MM.1S (cell line): ENCODE results near the gene NEK6.
A peak's percentile ranks its signal among the peaks of the same experiment; 100 is the strongest.

Experiments
- DNase-seq: peaks from one replicate; pipeline ENCODE4 v3.0.0-alpha.2; 2015
- H2AFZ ChIP-seq: fragments of 300-600 bp; sonication (generic); 2 replicates; pipeline ENCODE4 v1.6.0; 2016; ENCODE audit warnings: antibody characterized with exemption, low read length
- H3F3A ChIP-seq: fragments of 300-600 bp; sonication (generic); 2 replicates; pipeline ENCODE4 v1.6.1; 2016; ENCODE audit warnings: mild to moderate bottlenecking, antibody characterized with exemption, low read length, moderate library complexity, mixed read lengths; ENCODE audit not compliant: insufficient read depth
- H3K27ac ChIP-seq: fragments of 300-600 bp; sonication (generic); 2 replicates; pipeline ENCODE4 v1.5.1; 2016; ENCODE audit warnings: mild to moderate bottlenecking, low read length
- H3K27me3 ChIP-seq: fragments of 300-600 bp; sonication (generic); replicated peaks from 2 replicates; pipeline ENCODE4 v1.6.0; 2016; ENCODE audit warnings: low read length; ENCODE audit not compliant: insufficient read depth
- H3K36me3 ChIP-seq: fragments of 300-600 bp; sonication (generic); replicated peaks from 2 replicates; pipeline ENCODE4 v1.6.1; 2016; ENCODE audit warnings: mild to moderate bottlenecking, low read length, mixed read lengths; ENCODE audit not compliant: insufficient read depth
- H3K4me1 ChIP-seq: fragments of 300-600 bp; sonication (generic); 2 replicates; pipeline ENCODE4 v1.6.1; 2016; ENCODE audit warnings: low read length, mixed read lengths
- H3K4me2 ChIP-seq: fragments of 300-600 bp; sonication (generic); 2 replicates; pipeline ENCODE4 v1.6.0; 2016; ENCODE audit warnings: low read depth, low read length
- H3K4me3 ChIP-seq: fragments of 300-600 bp; sonication (generic); 2 replicates; pipeline ENCODE4 v1.5.1; 2016; ENCODE audit warnings: low read length, mixed read lengths
- H3K79me2 ChIP-seq: fragments of 300-600 bp; sonication (generic); 2 replicates; pipeline ENCODE4 v1.6.1; 2016; ENCODE audit warnings: mixed run types, low read length, mixed read lengths
- H3K9ac ChIP-seq: fragments of 300-600 bp; sonication (generic); 2 replicates; pipeline ENCODE4 v1.6.1; 2016; ENCODE audit warnings: low read length, mixed read lengths
- H3K9me2 ChIP-seq: fragments of 300-600 bp; sonication (generic); replicated peaks from 2 replicates; pipeline ENCODE4 v1.6.1; 2016; ENCODE audit warnings: mild to moderate bottlenecking, low read length, mixed read lengths; ENCODE audit not compliant: insufficient read depth
- H3K9me3 ChIP-seq: fragments of 300-600 bp; sonication (generic); replicated peaks from 2 replicates; pipeline ENCODE4 v1.6.1; 2016; ENCODE audit warnings: mild to moderate bottlenecking, low read length, mixed read lengths; ENCODE audit not compliant: insufficient read depth
- H4K20me1 ChIP-seq: fragments of 300-600 bp; sonication (generic); 2 replicates; pipeline ENCODE4 v1.6.1; 2016; ENCODE audit warnings: mild to moderate bottlenecking, low read length, moderate library complexity, mixed read lengths; ENCODE audit not compliant: insufficient read depth
- CTCF ChIP-seq: fragments of 300-600 bp; sonication (generic); IDR thresholded peaks from 2 replicates; pipeline ENCODE4 v1.5.1; 2016; ENCODE audit warnings: antibody characterized with exemption, low read length, mixed read lengths
- EZH2 ChIP-seq: fragments of 300-600 bp; sonication (generic); optimal IDR thresholded peaks from 2 replicates; pipeline ENCODE3; 2017; ENCODE audit warnings: low read depth, mild to moderate bottlenecking, antibody characterized with exemption, low read length, mixed read lengths
- EZH2phosphoT487 ChIP-seq: fragments of 300-600 bp; sonication (generic); IDR thresholded peaks from 2 replicates; pipeline ENCODE4 v1.6.1; 2018; ENCODE audit warnings: antibody characterized with exemption, low read length

NEK6 gene

GRCh38 chr9:124283228-124283814, 25.6 kb downstream of the NEK6 start:
- no peak for DNase-seq
- no peak overlapping the region for H2AFZ ChIP-seq
- no peaks in the 10 kb centered on the region for H3K9me3 ChIP-seq
- no peak for TF ChIP-seq EZH2
- no peak for TF ChIP-seq CTCF
- no peak for TF ChIP-seq EZH2phosphoT487
- H3K27me3 ChIP-seq, result no peaks in the 10 kb centered on the region
- peaks cover 20% of the 10 kb centered on the region for H3F3A ChIP-seq
- no peaks in the 10 kb centered on the region for H3K36me3 ChIP-seq
- peaks cover 66% of the 10 kb centered on the region for H3K79me2 ChIP-seq
- no peak overlapping the region for H3K4me3 ChIP-seq
- no peak overlapping the region for H3K4me2 ChIP-seq
- no peaks in the 10 kb centered on the region for H4K20me1 ChIP-seq
- H3K27ac ChIP-seq, result no peak overlapping the region
- H3K9ac ChIP-seq, result no peak overlapping the region
- H3K9me2 ChIP-seq, result no peaks in the 10 kb centered on the region
- peaks cover 28% of the 10 kb centered on the region for H3K4me1 ChIP-seq

- Histone ChIP-seq H3K4me1 (peaks cover 28% of the 10 kb centered on the region), H3K79me2 (peaks cover 63% of the 10 kb centered on the region), H3K9me3 (no peaks in the 10 kb centered on the region), H3F3A (peaks cover 20% of the 10 kb centered on the region), H3K27ac (no peak overlapping the region), H3K4me3 (no peak overlapping the region), H3K27me3 (no peaks in the 10 kb centered on the region), H3K9me2 (no peaks in the 10 kb centered on the region), H3K9ac (no peak overlapping the region), H4K20me1 (no peaks in the 10 kb centered on the region), H3K36me3 (no peaks in the 10 kb centered on the region), H3K4me2 (no peak overlapping the region), H2AFZ (no peak overlapping the region)
- no peak for TF ChIP-seq CTCF
- TF ChIP-seq EZH2phosphoT487, result no peak
- no peak for TF ChIP-seq EZH2
- no peak for DNase-seq
These were observed 26.6 kb downstream of the NEK6 start for GRCh38 chr9:124284237-124284831.

GRCh38 chr9:124284940-124285441, 27.2 kb downstream of the NEK6 start:
- Histone ChIP-seq H3K9me2 (no peaks in the 10 kb centered on the region), H4K20me1 (no peaks in the 10 kb centered on the region), H3K4me2 (no peak overlapping the region; the same call in 1 of the 2 replicates), H3K4me3 (no peak overlapping the region), H3K9ac (0 out of 2 replicates have a peak overlapping the region, but pooled peaks have one; percentile 41), H3K27me3 (no peaks in the 10 kb centered on the region), H2AFZ (no peak overlapping the region), H3K4me1 (peaks cover 28% of the 10 kb centered on the region), H3K36me3 (no peaks in the 10 kb centered on the region), H3F3A (peaks cover 20% of the 10 kb centered on the region), H3K79me2 (peaks cover 57% of the 10 kb centered on the region), H3K9me3 (no peaks in the 10 kb centered on the region), H3K27ac (peak overlapping the region; percentile 96; the same call in 1 of the 2 replicates)
- TF ChIP-seq EZH2phosphoT487 (no peak), CTCF (no peak), EZH2 (no peak)
- DNase-seq, result no peak
